ENCODE measurements around the gene CST1. TPM values are rescaled to one million over a fixed set of nuclear protein-coding genes. Genes with fewer than 3 reads are reported as not detected.
"Not testable (repeated sequence)": the region's sequence is repeated elsewhere in the genome, so short reads cannot be mapped to it uniquely, and the experiment has no call there.

Gene CST1, protein sequence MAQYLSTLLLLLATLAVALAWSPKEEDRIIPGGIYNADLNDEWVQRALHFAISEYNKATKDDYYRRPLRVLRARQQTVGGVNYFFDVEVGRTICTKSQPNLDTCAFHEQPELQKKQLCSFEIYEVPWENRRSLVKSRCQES
- total RNA-seq (not detected), polyA plus RNA-seq (not detected)

DNA sequence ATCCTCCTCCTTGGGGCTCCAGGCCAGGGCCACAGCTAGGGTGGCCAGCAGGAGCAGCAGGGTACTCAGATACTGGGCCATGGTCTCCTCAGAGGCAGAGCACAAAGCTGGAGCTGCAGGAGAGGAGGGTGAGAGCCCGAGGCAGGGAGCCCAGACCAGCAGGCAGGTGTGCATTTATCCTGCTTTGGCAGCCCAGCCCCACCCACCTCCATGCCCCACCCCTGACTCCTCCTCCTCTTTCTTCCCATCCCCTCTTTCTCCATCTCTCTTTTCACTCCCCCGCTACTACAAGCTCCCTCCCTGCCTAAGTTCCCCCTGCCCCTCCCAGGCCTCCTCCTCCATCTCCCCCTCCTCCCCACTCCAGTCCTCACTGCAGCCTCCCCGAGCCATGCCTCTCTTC, at the start of gene CST1:
CST1 (minus strand) TSS at position 150 of the 400 bp plus-strand sequence; CDS start at position 81, 69 bp downstream.
- not testable (repeated sequence) for H3K9me3 ChIP-seq (ENCODE audit: control insufficient read depth in 4 of 4, low read length in 3 of 4); H3K4me3 ChIP-seq (ENCODE audit: low read depth in 1 of 3, low read length in 3 of 3); H3K27ac ChIP-seq (ENCODE audit: low read depth in 1 of 2, low read length in 2 of 2); DNase-seq (ENCODE audit: low spot score); H3K9ac ChIP-seq (ENCODE audit: low read depth in 1 of 2, low read length in 2 of 2); H3K27me3 ChIP-seq (ENCODE audit: control insufficient read depth in 4 of 4, insufficient read depth in 4 of 4, low read length in 3 of 4); H3K4me1 ChIP-seq (ENCODE audit: control insufficient read depth in 4 of 4, insufficient read depth in 4 of 4, low read length in 3 of 4); H3K36me3 ChIP-seq (ENCODE audit: control insufficient read depth in 4 of 4, insufficient read depth in 3 of 4, low read depth in 1 of 4, low read length in 3 of 4)
- 45% methylated on average over 3 of the region's 3 CpGs for WGBS

DNA sequence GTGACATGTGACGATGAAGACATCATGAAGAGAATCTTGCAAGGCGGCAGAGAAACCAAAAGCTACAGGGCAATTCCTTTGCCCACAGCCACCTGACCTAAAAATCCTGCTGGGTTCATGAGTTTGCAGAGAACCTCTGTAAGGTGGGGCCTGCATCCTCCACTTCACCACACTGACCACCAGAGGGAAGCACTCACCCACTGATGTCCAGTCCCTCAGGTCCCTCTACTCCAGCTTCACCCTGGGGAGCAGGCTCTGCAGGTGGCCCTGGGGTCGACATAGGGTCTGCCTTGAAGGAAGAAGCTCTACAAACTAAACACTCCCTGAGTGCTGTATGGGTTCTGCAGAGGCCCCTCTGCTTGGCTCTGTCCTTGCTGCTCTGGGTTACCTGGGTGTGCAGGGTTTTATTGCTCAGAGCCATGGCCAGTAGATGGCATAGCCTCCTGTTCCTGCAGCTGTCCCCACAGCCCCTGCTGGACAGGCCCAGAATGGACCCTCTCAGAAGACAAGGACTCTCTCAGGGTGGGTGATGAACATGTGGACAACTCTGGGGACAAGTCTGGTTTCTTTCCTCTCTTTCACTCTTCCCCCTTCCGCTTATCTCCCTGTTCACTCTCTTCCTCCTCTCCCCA, 48.6 kb upstream of the CST1 start:
- H3K4me3 ChIP-seq (ENCODE audit: low read depth in 1 of 3, low read length in 3 of 3); H3K9me3 ChIP-seq (ENCODE audit: control insufficient read depth in 4 of 4, low read length in 3 of 4); H3K27ac ChIP-seq (ENCODE audit: low read depth in 1 of 2, low read length in 2 of 2); DNase-seq (ENCODE audit: low spot score); H3K9ac ChIP-seq (ENCODE audit: low read depth in 1 of 2, low read length in 2 of 2); H3K27me3 ChIP-seq (ENCODE audit: control insufficient read depth in 4 of 4, insufficient read depth in 4 of 4, low read length in 3 of 4); H3K36me3 ChIP-seq (ENCODE audit: control insufficient read depth in 4 of 4, insufficient read depth in 3 of 4, low read depth in 1 of 4, low read length in 3 of 4); H3K4me1 ChIP-seq (ENCODE audit: control insufficient read depth in 4 of 4, insufficient read depth in 4 of 4, low read length in 3 of 4): not testable (repeated sequence)
- 35% methylated on average over 4 of the region's 4 CpGs for WGBS
- peak; percentile 41 to 62 for TF ChIP-seq RAD21 (IDR thresholded peaks at IDR 0.05)
- TF ChIP-seq, protein P1, sequence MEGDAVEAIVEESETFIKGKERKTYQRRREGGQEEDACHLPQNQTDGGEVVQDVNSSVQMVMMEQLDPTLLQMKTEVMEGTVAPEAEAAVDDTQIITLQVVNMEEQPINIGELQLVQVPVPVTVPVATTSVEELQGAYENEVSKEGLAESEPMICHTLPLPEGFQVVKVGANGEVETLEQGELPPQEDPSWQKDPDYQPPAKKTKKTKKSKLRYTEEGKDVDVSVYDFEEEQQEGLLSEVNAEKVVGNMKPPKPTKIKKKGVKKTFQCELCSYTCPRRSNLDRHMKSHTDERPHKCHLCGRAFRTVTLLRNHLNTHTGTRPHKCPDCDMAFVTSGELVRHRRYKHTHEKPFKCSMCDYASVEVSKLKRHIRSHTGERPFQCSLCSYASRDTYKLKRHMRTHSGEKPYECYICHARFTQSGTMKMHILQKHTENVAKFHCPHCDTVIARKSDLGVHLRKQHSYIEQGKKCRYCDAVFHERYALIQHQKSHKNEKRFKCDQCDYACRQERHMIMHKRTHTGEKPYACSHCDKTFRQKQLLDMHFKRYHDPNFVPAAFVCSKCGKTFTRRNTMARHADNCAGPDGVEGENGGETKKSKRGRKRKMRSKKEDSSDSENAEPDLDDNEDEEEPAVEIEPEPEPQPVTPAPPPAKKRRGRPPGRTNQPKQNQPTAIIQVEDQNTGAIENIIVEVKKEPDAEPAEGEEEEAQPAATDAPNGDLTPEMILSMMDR (IDR thresholded peaks at IDR 0.05; ENCODE audit: low read depth, low read length, missing input control) = peak; percentile 42

DNA sequence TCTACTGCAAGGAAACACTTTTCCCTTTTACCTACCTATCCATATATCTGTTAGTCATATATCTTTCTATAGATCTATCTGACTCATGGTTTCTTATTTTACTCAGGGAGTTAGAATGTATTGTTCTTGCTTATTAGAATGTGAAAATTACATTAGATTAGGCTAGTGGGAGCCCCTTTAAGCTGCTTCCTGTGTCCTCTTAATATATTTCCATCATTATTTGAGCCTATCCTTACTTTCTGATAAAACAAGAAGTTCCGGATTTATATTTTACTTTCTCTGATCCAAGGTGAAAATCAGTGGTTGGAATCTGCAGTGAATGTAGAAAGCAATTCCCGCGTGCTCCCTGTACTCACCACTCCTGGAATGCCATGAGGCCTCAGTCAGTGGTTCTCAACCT, 44.8 kb upstream of the CST1 start:
- peaks cover 0 to 1% (median 0%) of the 10 kb centered on the region in 4 donors for H3K9me3 ChIP-seq (ENCODE audit: control insufficient read depth in 4 of 4, low read length in 3 of 4)
- H3K4me1 ChIP-seq (ENCODE audit: control insufficient read depth in 4 of 4, insufficient read depth in 4 of 4, low read length in 3 of 4) = no peaks in the 10 kb centered on the region
- DNase-seq (ENCODE audit: low spot score) = no peak
- no peak overlapping the region for H3K27ac ChIP-seq (ENCODE audit: low read depth in 1 of 2, low read length in 2 of 2)
- H3K9ac ChIP-seq (ENCODE audit: low read depth in 1 of 2, low read length in 2 of 2) = no peak overlapping the region
- H3K27me3 ChIP-seq (ENCODE audit: control insufficient read depth in 4 of 4, insufficient read depth in 4 of 4, low read length in 3 of 4) = no peaks in the 10 kb centered on the region
- 81% methylated on average over 3 of the region's 3 CpGs for WGBS
- no peaks in the 10 kb centered on the region for H3K36me3 ChIP-seq (ENCODE audit: control insufficient read depth in 4 of 4, insufficient read depth in 3 of 4, low read depth in 1 of 4, low read length in 3 of 4)
- H3K4me3 ChIP-seq (ENCODE audit: low read depth in 1 of 3, low read length in 3 of 3) = no peak overlapping the region
- TF ChIP-seq, protein P2, sequence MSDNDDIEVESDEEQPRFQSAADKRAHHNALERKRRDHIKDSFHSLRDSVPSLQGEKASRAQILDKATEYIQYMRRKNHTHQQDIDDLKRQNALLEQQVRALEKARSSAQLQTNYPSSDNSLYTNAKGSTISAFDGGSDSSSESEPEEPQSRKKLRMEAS (IDR thresholded peaks at IDR 0.05) = no peak
- TF ChIP-seq GABPA (IDR thresholded peaks at IDR 0.05 in 1 of 2, conservative IDR thresholded peaks at IDR 0.05 in 1 of 2) (no peak), JUND (IDR thresholded peaks at IDR 0.05) (no peak), FOXA2 (IDR thresholded peaks at IDR 0.05) (no peak), HNF4G (IDR thresholded peaks at IDR 0.05) (no peak), SP1 (IDR thresholded peaks at IDR 0.05) (no peak)
- TF ChIP-seq, protein P3, sequence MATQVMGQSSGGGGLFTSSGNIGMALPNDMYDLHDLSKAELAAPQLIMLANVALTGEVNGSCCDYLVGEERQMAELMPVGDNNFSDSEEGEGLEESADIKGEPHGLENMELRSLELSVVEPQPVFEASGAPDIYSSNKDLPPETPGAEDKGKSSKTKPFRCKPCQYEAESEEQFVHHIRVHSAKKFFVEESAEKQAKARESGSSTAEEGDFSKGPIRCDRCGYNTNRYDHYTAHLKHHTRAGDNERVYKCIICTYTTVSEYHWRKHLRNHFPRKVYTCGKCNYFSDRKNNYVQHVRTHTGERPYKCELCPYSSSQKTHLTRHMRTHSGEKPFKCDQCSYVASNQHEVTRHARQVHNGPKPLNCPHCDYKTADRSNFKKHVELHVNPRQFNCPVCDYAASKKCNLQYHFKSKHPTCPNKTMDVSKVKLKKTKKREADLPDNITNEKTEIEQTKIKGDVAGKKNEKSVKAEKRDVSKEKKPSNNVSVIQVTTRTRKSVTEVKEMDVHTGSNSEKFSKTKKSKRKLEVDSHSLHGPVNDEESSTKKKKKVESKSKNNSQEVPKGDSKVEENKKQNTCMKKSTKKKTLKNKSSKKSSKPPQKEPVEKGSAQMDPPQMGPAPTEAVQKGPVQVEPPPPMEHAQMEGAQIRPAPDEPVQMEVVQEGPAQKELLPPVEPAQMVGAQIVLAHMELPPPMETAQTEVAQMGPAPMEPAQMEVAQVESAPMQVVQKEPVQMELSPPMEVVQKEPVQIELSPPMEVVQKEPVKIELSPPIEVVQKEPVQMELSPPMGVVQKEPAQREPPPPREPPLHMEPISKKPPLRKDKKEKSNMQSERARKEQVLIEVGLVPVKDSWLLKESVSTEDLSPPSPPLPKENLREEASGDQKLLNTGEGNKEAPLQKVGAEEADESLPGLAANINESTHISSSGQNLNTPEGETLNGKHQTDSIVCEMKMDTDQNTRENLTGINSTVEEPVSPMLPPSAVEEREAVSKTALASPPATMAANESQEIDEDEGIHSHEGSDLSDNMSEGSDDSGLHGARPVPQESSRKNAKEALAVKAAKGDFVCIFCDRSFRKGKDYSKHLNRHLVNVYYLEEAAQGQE (IDR thresholded peaks at IDR 0.05) = no peak
- TF ChIP-seq, protein P4, sequence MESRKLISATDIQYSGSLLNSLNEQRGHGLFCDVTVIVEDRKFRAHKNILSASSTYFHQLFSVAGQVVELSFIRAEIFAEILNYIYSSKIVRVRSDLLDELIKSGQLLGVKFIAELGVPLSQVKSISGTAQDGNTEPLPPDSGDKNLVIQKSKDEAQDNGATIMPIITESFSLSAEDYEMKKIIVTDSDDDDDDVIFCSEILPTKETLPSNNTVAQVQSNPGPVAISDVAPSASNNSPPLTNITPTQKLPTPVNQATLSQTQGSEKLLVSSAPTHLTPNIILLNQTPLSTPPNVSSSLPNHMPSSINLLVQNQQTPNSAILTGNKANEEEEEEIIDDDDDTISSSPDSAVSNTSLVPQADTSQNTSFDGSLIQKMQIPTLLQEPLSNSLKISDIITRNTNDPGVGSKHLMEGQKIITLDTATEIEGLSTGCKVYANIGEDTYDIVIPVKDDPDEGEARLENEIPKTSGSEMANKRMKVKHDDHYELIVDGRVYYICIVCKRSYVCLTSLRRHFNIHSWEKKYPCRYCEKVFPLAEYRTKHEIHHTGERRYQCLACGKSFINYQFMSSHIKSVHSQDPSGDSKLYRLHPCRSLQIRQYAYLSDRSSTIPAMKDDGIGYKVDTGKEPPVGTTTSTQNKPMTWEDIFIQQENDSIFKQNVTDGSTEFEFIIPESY (IDR thresholded peaks at IDR 0.05) = no peak

All from liver (tissue), 9 donors.